Keratinocyte (primary cell): ENCODE results near the gene LATS1. TPM values are rescaled to one million over a fixed set of nuclear protein-coding genes. Genes with fewer than 3 reads are reported as not detected.

Experiments
- DNase-seq: peaks from one replicate; pipeline ENCODE4 v3.0.0-alpha.2; 2011; ENCODE audit warnings: low read depth, missing footprints, low spot score
- FAIRE-seq: peaks from 2 replicates; lab custom pipeline; 2011; peaks lifted over from hg19 to GRCh38; lab: Jason Lieb, UNC
- H2AFZ ChIP-seq: 2 replicates; pipeline ENCODE4 v1.6.0; 2012; ENCODE audit warnings: low read length, control low read depth, inconsistent platforms; ENCODE audit not compliant: control insufficient read depth
- H3K27ac ChIP-seq: 2 replicates; pipeline ENCODE4 v1.5.1; 2011; ENCODE audit warnings: low read length; ENCODE audit not compliant: control insufficient read depth, insufficient read depth
- H3K27me3 ChIP-seq: 3 replicates; pipeline ENCODE4 v1.6.0; 2011; ENCODE audit warnings: low read length; ENCODE audit not compliant: control insufficient read depth, insufficient read depth; ENCODE audit errors: extremely low read depth
- H3K36me3 ChIP-seq, 2 experiments: 2 replicates in 1 of 2; 3 replicates in 1 of 2; pipeline ENCODE4 v1.5.1; 2011; ENCODE audit warnings: low read length in 2 of 2, mild to moderate bottlenecking in 1 of 2; ENCODE audit not compliant: control insufficient read depth in 2 of 2, insufficient read depth in 2 of 2; ENCODE audit errors: extremely low read depth in 1 of 2
- H3K4me1 ChIP-seq: 3 replicates; pipeline ENCODE4 v1.5.1; 2011; ENCODE audit warnings: low read length; ENCODE audit not compliant: control insufficient read depth, insufficient read depth; ENCODE audit errors: extremely low read depth
- H3K4me2 ChIP-seq: 3 replicates; pipeline ENCODE4 v1.6.0; 2011; ENCODE audit warnings: low read depth, low read length; ENCODE audit not compliant: control insufficient read depth, insufficient read depth; ENCODE audit errors: extremely low read depth
- H3K4me3 ChIP-seq, 3 experiments: fragments of 200-600 bp in 1 of 3; sonication (generic) in 1 of 3; 2 replicates in 2 of 3; 3 replicates in 1 of 3; pipeline ENCODE4 v1.5.1; 2011 to 2016; ENCODE audit warnings: low read length in 3 of 3, mild to moderate bottlenecking in 3 of 3, control low read depth in 2 of 3, inconsistent platforms in 1 of 3, low read depth in 1 of 3, mixed read lengths in 1 of 3, mixed run types in 1 of 3, moderate library complexity in 1 of 3; ENCODE audit not compliant: control insufficient read depth in 2 of 3, insufficient read depth in 2 of 3; ENCODE audit errors: extremely low read depth in 1 of 3
- H3K79me2 ChIP-seq: 2 replicates; pipeline ENCODE4 v1.6.0; 2012; ENCODE audit warnings: low read length; ENCODE audit not compliant: control insufficient read depth, insufficient read depth
- H3K9ac ChIP-seq: 3 replicates; pipeline ENCODE4 v1.6.0; 2011; ENCODE audit warnings: low read length; ENCODE audit not compliant: control insufficient read depth, insufficient read depth; ENCODE audit errors: extremely low read depth
- H3K9me1 ChIP-seq: 3 replicates; pipeline ENCODE4 v1.6.0; 2011; ENCODE audit warnings: low read length; ENCODE audit not compliant: control insufficient read depth, insufficient read depth; ENCODE audit errors: extremely low read depth
- H3K9me3 ChIP-seq: 2 replicates; pipeline ENCODE4 v1.5.1; 2012; ENCODE audit warnings: low read depth, low read length; ENCODE audit not compliant: control insufficient read depth
- H4K20me1 ChIP-seq: 3 replicates; pipeline ENCODE4 v1.6.0; 2011; ENCODE audit warnings: low read length; ENCODE audit not compliant: control insufficient read depth, insufficient read depth; ENCODE audit errors: extremely low read depth
- EZH2 ChIP-seq: IDR thresholded peaks from one replicate; pipeline ENCODE4 v1.6.1; 2012; ENCODE audit warnings: inconsistent platforms, mild to moderate bottlenecking, low read length, moderate library complexity
- dilution Hi-C: fragments of 300-500 bp; cut with MboI; formaldehyde crosslinking; loops from one replicate; pipeline ENCODE4 v1.7.0; 2020; ENCODE audit warnings: low sequenced_read_pairs; ENCODE audit not compliant: extremely low pct_ligation_motif_present
- polyA plus RNA-seq, 5 experiments: library from polyadenylated mRNA; depleted of rRNA in 3 of 5; stranded (reverse) in 3 of 5; stranded (forward) in 1 of 5; unstranded in 1 of 5; fragments of >200 nt; gene quantifications; 1 replicate in 1 of 5; 2 replicates in 3 of 5; 3 replicates in 1 of 5; pipeline versions ENCODE4 v1.2.1 to v1.2.3, GENCODE V29; 2011 to 2012; ENCODE audit warnings: missing spikeins in 2 of 5, low read depth in 1 of 5, low replicate concordance in 1 of 5
- TF ChIP-seq, protein P1 (sequence below), 3 experiments: IDR thresholded peaks in 1 of 3; conservative IDR thresholded peaks in 1 of 3; optimal IDR thresholded peaks in 1 of 3; 2 replicates in 2 of 3; 3 replicates in 1 of 3; pipeline versions ENCODE3 to v1.5.1; 2011; ENCODE audit warnings: low read length in 3 of 3, mild to moderate bottlenecking in 3 of 3, moderate library complexity in 2 of 3, control low read depth in 1 of 3, inconsistent platforms in 1 of 3; ENCODE audit not compliant: insufficient read depth in 2 of 3; ENCODE audit errors: extremely low read depth in 1 of 3

Gene LATS1
- polyA plus RNA-seq, 1 donor (not counting 4 experiments of a cell fraction or from before 2014, with no cell fraction given): 11.3 TPM

DNA sequence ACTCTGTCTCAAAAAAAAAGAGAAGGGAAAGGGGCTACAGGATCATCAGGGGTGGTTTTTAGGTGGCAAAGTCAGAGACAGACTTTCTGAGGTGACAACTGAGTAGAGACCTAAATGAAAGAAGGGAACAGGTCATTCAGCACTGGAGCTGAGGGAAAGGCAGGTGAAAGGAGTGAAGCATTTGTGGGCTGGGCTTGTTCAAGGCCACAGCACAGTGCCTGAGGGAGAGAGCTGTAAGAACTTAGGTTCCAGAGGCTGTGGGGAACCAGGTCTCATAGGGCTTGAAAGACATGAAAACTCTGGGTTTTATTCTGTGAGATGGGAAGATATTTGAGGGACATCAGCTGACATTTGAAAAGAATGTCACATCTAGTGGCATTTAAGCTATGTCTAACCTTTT, 90.2 kb downstream of the LATS1 start:
- no peak overlapping the region for H3K27ac ChIP-seq
- TF ChIP-seq, protein P1, sequence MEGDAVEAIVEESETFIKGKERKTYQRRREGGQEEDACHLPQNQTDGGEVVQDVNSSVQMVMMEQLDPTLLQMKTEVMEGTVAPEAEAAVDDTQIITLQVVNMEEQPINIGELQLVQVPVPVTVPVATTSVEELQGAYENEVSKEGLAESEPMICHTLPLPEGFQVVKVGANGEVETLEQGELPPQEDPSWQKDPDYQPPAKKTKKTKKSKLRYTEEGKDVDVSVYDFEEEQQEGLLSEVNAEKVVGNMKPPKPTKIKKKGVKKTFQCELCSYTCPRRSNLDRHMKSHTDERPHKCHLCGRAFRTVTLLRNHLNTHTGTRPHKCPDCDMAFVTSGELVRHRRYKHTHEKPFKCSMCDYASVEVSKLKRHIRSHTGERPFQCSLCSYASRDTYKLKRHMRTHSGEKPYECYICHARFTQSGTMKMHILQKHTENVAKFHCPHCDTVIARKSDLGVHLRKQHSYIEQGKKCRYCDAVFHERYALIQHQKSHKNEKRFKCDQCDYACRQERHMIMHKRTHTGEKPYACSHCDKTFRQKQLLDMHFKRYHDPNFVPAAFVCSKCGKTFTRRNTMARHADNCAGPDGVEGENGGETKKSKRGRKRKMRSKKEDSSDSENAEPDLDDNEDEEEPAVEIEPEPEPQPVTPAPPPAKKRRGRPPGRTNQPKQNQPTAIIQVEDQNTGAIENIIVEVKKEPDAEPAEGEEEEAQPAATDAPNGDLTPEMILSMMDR (optimal IDR thresholded peaks at IDR 0.05 in 1 of 3, IDR thresholded peaks at IDR 0.05 in 1 of 3, conservative IDR thresholded peaks at IDR 0.05 in 1 of 3; ENCODE audit: extremely low read depth in 1 of 3, insufficient read depth in 2 of 3, low read length in 3 of 3): no peak
- TF ChIP-seq EZH2: no peak
- no peaks in the 10 kb centered on the region for H3K9me1 ChIP-seq
- no peak for FAIRE-seq
- H3K36me3 ChIP-seq: peaks cover 0 to 6% of the 10 kb centered on the region in 2 experiments
- no peaks in the 10 kb centered on the region for H3K4me1 ChIP-seq
- no peaks in the 10 kb centered on the region for H3K27me3 ChIP-seq
- no peak overlapping the region for H3K4me3 ChIP-seq
- H3K9ac ChIP-seq: no peak overlapping the region
- no peaks in the 10 kb centered on the region for H3K9me3 ChIP-seq
- H3K79me2 ChIP-seq: no peaks in the 10 kb centered on the region
- dilution Hi-C loops: no loop called here
- H4K20me1 ChIP-seq: no peaks in the 10 kb centered on the region
- DNase-seq: no peak
- no peak overlapping the region for H2AFZ ChIP-seq
- H3K4me2 ChIP-seq: no peak overlapping the region

DNA sequence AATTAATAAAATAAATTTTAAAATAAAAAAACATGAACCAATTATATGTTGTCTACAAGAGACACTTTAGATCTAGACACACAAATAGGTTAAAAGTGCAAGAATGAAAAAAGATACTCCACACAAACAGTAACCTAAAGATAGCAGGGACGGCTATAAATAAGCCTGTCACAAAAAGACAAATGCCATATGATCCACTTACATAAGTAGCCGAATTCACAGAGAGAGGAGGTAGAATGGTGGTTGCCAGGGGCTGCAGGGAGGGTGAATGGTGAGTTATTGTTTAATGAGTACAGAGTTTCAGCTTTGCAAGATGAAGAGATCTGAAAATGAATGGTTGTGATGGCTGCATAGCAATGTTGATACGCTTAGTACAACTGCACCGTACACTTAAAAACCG, 102.1 kb downstream of the LATS1 start:
- H3K27ac ChIP-seq: no peak overlapping the region
- dilution Hi-C loops: no loop called here
- no peak for FAIRE-seq
- peaks cover 4% of the 10 kb centered on the region for H3K79me2 ChIP-seq
- no peaks in the 10 kb centered on the region for H3K9me1 ChIP-seq
- no peak overlapping the region for H3K4me3 ChIP-seq
- peaks cover 12% of the 10 kb centered on the region for H3K4me1 ChIP-seq
- no peaks in the 10 kb centered on the region for H3K9me3 ChIP-seq
- no peaks in the 10 kb centered on the region for H4K20me1 ChIP-seq
- TF ChIP-seq EZH2: no peak
- TF ChIP-seq, protein P1 (optimal IDR thresholded peaks at IDR 0.05 in 1 of 3, IDR thresholded peaks at IDR 0.05 in 1 of 3, conservative IDR thresholded peaks at IDR 0.05 in 1 of 3; ENCODE audit: extremely low read depth in 1 of 3, insufficient read depth in 2 of 3, low read length in 3 of 3): no peak
- H3K4me2 ChIP-seq: no peak overlapping the region
- no peak overlapping the region for H2AFZ ChIP-seq
- no peak for DNase-seq
- no peaks in the 10 kb centered on the region for H3K27me3 ChIP-seq
- H3K36me3 ChIP-seq: peaks cover 0 to 3% of the 10 kb centered on the region in 2 experiments
- no peak overlapping the region for H3K9ac ChIP-seq
